HG03196 (cell line): ENCODE results near the gene RDM1.
"Not testable (repeated sequence)": the region's sequence is repeated elsewhere in the genome, so short reads cannot be mapped to it uniquely, and the experiment has no call there.

Experiments used
- ATAC-seq: cut with Tn5 transposase; IDR thresholded peaks from one replicate; pipeline ENCODE4 v1.9.1; 2021; ENCODE audit not compliant: unreplicated experiment

Gene RDM1

DNA sequence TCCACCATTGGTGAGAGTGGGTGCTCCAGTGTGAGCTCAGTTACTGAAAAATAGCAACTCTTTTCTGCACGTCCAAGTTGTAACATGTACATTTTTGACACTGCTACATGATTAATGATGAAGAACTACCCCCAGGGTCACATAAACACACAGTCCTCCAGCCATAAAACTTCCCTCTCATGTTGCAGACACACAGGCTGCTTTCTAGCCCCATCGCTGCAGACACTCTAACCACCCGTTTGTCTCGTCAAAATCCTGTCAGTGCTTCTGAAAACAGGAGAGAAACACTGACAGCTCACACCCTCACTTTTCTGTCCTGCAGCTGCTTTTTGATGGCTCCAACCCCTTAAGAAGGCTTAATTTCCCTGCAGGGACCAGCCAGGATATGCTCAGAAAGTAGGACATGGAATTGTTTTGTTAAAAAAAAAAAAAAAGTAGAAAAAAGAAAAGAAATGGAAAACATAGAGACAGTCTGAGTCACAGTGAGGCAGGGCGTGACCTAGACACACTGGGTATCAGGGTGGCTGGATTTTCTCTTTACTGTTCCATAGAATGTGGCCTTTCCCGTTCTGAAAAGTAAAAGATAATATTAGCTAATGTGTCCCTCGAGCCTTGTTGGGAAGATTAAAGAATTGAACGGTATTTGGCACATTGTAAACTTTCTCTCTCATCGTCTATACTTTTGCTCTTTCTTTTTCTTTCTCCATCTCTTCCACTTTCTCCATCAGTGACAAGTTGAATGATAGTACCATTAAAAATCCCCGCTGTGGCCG is 29.7 kb downstream of the RDM1 start:
- ATAC-seq: no peak

DNA sequence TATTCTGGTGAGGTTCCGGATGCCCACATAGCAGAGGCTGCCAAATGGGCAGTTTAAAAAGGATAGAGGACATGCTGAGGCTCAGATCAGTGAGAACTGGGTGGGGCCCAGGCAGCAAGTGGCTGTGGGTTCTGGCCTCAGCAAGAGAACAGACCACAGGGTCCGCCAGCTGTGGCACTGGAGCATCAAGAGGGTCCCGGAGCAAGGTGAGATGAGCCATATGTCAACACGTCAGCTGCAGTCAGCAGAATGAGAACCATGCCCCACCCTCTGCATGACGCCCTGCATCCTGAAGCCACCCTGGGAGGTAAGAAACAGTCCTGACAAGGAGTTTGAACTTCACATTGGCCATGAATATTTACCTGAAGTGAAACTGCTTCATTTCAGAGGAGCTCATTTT is 30.3 kb downstream of the RDM1 start:
- no peak for ATAC-seq

GRCh38 chr17:35898283-35899070 is 32.1 kb downstream of the RDM1 start:
- ATAC-seq: no peak

DNA sequence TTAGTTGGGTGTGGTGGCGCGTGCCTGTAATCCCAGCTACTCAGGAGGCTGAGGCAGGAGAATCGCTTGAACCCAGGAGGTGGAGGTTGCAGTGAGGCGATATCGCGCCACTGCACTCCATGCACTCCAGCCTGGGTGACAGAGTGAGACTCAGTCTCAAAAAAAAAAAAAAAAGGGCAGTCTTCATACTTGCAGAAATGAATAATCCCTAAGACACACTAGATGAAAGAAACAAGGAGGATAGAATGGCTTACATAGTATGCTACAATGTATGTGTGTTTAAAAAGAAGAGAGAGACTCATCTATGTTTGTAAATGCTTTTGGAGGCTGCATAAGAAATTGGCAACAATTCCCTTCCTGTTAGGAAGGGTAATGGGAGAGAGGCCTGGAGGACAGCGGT is 32.8 kb downstream of the RDM1 start:
- not testable (repeated sequence) for ATAC-seq

GRCh38 chr17:35895636-35896587 is 34.7 kb downstream of the RDM1 start:
- no peak for ATAC-seq

DNA sequence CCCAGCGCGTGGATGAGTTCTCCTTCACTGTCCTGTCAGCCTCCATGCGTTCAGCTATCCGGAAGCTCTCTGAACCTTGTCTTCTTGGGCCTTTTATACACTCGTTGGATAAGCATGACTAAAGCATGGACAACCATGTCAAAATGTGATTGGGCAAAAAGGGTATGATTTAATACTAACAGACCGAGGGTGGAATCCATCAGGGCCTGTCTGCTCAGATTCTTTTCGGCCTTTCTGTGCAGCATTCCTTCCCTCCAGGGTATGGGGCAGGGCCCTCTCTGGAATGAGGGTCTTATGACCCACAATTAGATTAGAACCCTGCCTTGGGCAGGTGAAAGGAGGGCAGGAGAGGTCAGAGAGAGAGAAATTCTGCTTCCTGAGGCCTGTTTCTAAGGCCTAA is 36.4 kb downstream of the RDM1 start:
- ATAC-seq: no peak

DNA sequence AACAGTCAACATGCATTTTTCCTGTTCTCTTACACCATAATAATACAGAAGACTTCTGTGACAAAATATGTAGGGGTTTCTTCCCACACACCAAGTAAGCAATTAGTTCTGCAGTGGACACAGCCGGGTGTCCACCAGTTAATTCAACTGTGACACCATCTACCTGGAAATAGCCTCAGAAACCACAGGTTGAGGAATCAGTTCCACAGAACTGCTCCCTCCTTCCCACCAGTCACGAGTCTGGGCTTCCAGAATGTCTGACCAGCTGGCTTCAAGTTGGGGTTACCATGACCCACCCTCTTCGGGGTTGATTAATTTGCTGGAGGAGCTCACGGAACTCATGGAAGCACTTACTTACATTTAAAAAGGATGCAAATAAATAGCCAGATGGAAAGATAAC is 36.8 kb downstream of the RDM1 start:
- no peak for ATAC-seq

- ATAC-seq: no peak
Observed at GRCh38 chr17:35892091-35893035, 38.2 kb downstream of the RDM1 start.

DNA sequence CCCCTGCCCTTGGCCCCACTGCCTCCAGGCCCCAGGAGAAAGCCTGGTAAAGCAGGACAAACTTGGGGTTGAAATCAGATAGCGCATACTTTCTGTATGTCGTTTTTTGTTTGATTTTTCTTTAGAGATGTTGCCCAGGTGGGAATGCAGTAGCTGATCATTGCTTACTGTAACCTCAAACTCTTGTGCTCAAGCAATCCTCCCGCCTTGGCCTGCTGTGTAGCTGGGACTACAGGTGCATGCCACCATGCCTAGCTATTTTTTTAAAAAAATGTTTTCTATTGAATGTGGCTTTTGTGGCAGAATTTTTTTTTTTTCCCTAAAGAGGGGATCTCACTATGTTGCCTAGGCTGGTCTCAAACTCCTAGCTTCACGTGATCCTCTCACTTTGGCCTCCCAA is 39.3 kb downstream of the RDM1 start:
- no peak for ATAC-seq

DNA sequence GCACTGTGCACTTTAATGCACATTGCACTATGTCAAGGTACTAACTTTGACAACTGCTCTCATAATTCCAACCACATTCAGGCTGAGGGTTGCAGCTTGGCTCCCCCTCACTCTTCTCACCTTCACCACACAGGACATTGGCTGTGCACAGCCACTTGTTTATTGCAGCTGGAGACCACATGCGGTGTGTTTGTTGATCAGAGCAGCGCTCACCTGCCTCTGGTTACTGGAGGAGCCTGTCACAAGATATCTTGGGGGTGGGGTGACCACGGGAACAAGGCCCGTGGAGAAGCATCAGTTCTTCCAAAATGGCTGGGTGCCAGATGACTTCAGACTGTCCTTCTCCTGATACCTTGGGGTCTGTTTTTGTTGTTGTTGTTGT is 39.8 kb downstream of the RDM1 start:
- ATAC-seq: no peak

- ATAC-seq: no peak
Observed at GRCh38 chr17:35889818-35890773, 40.5 kb downstream of the RDM1 start.

DNA sequence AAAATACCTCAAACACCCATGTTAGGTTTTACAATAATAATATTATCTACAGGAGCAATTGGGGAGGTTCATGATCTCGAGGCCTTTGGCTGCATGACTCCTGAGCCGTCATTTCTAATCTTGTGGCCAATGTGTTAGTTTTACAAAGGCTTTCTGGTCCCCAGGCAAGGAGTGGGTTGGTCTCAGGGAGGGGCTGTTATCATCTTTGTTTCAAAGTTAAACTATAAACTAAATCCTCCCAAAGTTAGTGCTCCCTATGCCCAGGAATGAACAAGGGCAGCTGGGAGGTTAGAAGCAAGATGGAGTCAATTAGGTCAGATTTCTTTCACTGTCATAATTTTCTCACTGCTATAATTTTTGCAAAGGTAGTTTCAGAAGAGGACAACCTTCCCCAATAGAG is 41.3 kb downstream of the RDM1 start:
- ATAC-seq: no peak

DNA sequence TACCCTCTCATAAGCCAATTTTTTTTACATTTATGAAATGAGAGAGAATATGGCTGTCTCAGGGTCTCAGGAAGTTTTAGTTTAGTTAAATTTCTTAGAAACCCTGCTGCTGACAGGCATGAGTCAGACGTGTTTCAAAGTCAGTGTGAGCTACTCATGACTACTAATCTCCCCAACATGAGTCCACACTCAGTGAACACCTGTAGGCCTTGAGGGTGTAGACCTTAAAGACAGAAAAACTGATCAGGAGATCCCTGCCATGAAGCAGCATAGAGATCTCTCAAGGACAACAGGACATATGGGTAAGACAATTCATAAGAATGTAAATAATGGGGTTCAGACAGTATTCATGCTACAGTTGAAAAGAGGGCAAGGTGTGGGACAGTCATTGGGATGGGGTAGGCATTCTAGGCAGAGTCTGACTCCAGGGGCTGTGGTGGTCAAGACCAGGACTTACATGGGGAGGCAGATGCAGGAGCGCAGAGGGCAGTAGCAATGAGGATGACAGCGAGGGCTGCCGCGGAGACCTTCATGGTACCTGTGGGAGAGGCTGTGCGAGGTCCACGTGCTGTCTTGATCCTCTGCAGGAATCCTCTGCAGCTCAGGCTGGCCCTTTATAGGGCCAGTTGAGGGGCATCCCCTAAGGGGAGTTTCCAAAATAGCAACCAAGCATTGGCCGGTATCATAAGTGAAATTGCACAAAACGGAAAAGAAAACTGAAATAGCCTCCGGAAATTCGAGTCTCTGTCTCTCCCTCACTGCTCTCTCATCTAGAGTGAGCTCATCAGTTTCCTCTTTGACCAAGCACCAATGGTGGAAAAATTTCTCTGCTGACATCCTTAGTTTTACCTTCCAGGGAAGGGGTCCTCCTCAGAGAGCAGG is 50.6 kb downstream of the RDM1 start, which contains the start of gene CCL5:
CCL5 (minus strand) TSS at position 588 of the 882 bp plus-strand sequence.
- ATAC-seq: peak; percentile 88

GRCh38 chr17:35878361-35878760 is 52.2 kb downstream of the RDM1 start:
- ATAC-seq: no peak

GRCh38 chr17:35877345-35878029 is 53.1 kb downstream of the RDM1 start:
- ATAC-seq: no peak

- no peak for ATAC-seq
Observed at GRCh38 chr17:35876534-35876933, 54.0 kb downstream of the RDM1 start.

DNA sequence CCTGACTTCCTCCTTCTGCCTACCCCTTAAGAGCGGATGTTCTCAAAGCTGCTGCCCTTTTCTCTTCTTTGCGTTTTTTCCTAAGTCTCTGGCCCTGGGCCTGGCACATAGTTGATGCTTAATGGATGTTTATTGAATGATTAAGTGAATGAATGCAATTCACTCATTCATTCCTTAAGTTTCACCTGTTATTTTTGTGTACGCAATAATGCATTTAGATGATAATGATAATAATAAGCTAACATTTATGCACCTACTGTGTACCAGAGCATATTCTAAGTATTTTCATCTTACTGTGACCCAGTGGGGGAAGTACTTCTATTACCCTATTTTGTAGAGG is 54.8 kb downstream of the RDM1 start:
- ATAC-seq: no peak
